GM21447 (cell line): Measurements from ENCODE around the gene TRIM22.
"Not testable (repeated sequence)": the region's sequence is repeated elsewhere in the genome, so short reads cannot be mapped to it uniquely, and the experiment has no call there.

Experiments used
- ATAC-seq: cut with Tn5 transposase; IDR thresholded peaks from one replicate; pipeline ENCODE4 v1.9.1; 2021; ENCODE audit not compliant: unreplicated experiment

Gene TRIM22, protein sequence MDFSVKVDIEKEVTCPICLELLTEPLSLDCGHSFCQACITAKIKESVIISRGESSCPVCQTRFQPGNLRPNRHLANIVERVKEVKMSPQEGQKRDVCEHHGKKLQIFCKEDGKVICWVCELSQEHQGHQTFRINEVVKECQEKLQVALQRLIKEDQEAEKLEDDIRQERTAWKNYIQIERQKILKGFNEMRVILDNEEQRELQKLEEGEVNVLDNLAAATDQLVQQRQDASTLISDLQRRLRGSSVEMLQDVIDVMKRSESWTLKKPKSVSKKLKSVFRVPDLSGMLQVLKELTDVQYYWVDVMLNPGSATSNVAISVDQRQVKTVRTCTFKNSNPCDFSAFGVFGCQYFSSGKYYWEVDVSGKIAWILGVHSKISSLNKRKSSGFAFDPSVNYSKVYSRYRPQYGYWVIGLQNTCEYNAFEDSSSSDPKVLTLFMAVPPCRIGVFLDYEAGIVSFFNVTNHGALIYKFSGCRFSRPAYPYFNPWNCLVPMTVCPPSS

DNA sequence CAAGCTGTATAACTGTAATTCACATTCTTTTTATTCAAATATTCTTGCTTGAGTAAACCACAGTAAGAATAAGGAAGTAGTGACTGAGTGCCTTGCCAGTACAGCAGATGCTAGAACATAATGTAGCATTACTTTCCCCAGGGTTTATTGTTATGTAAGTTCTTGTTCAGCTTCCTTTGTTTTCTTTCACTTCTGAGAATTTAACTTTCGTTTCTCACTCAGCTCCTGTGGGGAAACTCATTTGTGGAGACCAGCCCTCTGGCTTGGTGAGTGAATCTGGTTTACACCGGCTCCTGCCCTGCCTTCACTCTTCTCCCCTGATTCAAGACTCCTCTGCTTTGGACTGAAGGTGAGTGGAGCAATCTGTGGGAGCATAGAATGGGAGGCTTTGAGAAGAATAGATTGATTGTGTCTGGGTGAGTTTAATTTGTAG lies at the start of gene TRIM22:
Gene TRIM22 (plus strand): TSS at position 240 of the 433 bp plus-strand sequence. CDS start 6,443 bp downstream, outside the sequence.
- ATAC-seq: peak; percentile 70

DNA sequence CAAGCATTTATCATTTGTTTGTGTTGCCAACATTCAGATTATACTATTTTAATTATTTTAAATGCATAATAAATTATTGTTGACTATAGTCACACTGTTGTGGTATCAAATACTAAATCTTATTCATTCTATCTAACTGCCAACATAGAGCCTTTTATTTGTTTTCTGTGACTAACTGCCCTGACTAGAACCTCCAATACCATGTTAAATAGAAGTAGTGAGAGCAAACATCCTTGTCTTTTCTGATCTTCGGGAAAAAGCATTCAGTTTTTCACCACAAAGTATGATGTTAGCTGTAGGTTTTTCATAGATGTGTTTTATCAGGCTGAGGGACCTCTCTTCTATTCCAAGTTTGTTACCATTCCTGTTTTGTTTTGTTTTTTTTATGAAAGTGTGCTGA lies 49.6 kb upstream of the TRIM22 start:
- ATAC-seq: no peak

DNA sequence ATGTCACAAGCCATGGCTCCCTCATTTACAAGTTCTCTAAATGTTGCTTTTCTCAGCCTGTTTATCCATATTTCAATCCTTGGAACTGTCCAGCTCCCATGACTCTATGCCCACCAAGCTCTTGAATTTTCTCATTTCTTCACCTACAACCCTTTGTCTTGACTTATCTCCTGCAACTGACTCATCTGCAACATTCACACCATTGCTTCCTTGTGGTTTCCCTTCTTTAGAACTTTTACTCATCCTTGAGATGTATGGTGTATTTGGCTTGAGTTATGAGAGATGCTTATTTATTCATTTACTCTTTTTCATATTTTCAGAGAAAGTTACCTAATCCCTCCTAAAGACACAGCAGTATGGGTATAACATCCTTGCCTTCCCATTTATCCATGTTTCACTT lies 46.0 kb upstream of the TRIM22 start:
- ATAC-seq: no peak

DNA sequence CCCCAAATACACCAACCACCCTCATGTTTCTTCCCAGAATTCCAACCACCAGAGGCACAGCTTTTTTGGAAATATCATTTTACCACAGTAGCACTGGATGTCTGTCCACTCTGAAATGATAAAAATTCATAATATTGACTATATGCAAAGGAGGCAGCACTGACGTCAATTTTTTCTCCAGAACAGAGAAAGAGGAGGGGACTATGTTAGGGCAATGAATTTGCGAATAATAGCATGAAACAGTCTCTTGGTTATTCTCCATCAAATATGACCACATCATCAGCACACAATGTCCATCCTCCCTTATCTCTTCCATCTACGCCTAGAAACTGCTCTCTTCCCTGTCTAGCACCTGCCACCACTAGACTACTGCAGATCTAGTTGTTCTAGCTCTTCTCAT lies 43.5 kb upstream of the TRIM22 start:
- ATAC-seq: no peak

DNA sequence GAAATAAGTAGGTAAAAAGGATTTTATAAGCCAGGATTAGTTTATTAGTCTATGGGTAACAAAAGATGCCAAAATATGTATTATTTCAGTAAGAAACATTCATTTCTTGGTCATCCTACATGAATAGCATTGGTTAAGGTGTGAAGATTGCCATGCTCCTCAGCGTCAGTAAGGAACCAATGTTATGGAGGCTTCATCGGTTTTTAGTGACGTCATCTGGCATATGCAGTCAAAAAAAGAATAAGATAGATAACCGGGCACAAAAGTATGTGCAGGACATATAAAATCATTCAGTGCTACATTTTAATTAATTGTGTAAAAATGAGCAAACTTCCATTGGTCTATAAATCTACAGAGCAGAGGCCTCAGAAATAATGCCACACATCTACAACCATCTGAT lies 34.1 kb upstream of the TRIM22 start:
- no peak for ATAC-seq

DNA sequence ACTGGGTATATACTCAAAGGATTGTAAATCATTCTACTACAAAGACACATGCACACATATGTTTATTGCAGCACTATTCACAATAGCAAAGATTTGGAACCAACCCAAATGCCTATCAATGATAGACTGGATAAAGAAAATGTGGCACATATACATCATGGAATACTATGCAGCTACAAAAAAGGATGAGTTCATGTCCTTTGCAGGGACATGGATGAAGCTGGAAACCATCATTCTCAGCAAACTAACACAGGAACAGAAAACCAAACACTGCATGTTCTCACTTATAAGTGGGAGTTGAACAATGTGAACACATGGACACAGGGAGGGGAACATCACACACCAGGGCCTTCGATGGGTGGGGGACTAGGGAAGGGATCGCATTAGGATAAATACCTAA lies 32.6 kb upstream of the TRIM22 start:
- not testable (repeated sequence) for ATAC-seq

DNA sequence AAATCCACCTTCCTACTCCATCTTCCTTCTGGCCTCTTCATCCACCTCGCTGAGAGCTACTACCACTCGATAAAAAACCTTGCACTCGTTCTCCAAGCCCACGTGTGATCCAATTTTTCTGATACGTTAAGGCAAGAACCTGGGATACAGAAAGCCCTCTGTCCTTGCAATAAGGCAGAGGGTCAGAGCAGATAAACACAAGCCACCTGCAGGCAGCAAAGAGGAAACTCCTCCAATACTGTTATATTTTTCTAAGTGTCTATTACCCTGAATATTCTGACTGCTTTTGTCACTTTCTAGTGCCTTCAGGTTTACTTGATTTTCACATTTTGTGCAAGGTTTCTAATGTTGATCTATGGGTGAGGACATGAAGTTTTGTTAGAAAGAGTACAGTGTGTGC lies 31.3 kb upstream of the TRIM22 start:
- ATAC-seq: no peak

DNA sequence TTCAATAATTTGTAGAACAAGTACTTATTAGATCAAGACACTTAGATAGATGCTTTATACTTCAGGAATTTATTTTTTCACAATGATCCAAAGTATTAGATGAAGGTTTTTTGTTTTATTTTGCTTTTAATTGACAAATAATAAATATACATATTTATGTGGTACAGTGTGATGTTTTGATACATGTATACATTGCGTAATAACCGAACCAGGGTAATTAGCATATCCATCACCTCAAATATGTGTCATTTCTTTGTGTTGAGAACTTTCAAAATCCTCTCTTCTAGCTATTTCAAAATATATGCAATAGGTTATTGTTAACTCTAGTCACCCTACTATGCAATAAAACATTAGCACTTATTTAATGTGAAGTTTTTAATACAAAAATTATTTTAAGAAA lies 26.1 kb upstream of the TRIM22 start:
- no peak for ATAC-seq

DNA sequence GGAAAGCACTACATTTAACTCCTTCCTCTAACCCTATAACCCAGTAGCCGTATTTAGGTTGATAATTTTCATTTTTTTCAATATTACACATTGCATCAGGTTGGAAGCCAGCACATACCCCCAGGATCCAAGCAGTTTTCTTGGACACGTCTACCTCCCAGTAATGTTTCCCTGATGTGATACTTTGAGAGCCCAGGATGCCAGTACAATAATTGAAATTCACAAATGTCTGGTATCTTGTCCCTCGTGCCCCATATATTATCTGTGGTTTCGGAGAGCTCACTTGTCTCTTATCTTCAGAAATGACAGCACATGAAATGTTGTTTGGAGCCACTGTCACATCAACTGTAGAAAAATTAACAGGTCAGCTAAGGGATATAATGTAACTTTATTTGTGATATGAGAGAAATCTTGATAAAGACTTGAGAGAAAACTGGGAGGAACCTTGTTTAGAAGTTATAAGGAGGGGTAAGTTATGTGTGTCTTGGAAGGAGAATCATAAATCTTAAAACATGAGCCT lies 24.5 kb upstream of the TRIM22 start:
- no peak for ATAC-seq

DNA sequence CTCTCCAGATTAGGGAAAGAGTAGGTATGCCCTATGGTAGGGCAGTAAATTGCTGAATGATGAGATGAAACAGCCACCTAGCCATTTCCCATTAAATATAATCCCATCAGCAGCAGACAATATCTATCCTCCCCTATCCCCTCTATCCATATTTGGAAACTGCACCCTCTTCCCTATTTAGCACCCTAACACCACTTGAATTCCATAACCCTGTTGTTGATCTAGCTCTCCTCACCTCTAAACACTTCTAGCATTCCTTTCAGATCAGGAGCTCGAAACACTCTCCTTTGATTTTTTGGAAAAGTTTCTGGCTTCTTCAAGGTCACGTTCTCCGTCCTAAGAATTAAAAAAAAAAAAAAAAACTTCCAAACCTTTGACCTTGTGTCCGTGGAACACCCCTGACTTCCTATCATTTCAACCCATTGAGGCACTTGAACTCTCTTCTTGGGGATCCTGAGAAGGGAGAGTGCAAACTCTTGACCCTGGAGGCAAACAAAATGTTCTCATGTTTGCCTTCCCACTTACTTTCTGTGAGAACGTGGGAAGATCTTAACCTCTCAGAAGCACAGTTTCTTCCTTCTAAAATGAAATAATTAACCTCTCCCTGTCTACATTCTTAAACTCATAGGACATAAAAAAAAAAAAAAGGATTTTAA lies 23.7 kb upstream of the TRIM22 start:
- no peak for ATAC-seq

DNA sequence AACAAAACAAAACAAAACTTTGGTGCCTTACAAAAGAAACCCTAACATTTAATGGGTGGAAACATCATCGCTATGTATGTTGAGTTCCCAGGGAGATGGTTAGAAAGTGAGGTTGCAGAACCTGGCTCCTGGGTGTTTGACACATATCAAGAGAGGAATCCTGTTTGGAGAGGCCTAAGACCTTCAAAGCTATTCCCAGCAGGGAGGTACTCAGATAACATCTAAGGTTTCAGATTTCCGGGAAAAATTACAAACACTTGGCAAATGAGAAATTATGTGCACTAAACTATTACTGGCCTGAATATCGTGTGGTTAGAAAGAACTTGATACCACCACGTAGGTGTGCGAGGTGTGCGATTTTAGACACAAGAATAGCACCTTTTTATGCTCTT lies 23.2 kb upstream of the TRIM22 start:
- ATAC-seq: no peak

DNA sequence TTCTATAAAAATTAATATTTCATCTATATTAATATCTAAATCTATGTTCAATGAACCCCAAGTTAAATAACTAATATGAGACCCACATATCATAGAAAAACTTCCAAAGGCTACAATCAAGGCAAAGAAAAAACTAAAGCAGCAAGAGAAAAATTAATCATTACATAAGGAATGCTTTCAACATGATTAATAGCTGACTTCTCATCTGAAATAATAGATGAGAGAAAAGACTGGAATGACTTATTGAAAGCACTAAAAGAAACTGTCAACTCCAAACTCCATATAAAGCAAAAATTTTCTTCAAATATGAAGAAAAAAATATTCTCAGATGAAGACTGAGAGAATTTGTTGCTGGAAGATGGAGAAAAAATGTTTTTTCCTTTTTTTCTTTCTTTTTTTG lies 17.8 kb upstream of the TRIM22 start:
- no peak for ATAC-seq

DNA sequence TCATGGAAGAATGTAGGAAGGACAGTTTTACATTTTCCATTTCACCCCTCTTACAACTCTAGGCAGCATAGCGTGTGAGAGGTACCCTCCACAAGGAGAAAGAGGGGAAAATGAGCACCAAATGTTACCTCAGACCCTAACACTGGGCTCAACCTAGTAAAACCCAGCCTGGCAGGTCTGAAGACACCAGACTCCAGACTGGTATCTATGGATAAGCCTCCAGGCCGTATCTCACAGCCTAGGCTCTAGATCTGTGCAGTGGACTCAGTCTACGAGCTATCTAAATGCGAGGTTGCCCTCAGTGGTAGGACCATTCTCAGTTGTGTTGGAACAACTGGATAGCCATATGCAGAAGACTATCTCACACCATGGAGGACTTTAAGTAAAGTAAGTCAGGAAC lies 15.2 kb upstream of the TRIM22 start:
- ATAC-seq: no peak

DNA sequence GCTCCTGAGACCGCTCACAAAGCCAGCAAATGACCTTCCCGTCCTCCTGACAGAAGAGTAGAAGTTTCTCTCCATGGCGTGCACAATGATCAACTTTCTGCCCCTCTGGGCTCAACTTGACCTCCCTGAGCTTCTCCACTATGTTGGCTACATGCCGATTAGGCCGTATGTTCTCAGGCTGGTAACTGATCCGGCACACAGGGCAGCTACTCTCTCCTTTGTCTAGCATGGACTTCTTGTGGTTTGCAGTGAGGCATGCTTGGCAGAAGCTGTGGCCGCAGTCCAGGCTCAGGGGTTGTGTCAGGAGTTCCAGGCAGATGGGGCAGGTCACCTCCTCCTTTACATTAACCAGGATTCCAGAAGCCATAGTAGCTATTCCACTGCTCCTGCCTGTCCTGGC lies 9.8 kb upstream of the TRIM22 start:
- ATAC-seq: no peak

DNA sequence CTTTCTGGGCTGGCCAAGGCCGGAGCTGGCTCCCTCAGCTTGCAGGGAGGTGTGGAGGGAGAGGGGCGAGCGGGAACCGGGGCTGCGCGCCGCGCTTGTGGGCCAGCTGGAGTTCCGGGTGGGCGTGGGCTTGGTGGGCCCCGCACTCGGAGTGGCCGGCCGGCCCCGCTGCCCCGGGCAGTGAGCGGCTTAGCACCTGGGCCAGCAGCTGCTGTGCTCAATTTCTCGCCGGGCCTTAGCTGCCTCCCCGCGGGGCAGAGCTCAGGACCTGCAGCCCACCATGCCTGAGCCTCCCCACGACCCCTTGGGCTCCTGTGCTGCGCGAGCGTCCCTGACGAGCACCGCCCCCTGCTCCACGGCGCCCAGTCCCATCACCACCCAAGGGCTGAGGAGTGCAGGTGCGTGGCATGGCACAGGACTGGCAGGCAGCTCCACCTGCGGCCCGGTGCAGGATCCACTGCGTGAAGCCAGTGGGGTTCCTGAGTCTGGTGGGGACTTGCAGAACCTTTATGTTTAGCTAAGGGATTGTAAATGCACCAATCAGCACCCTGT lies 6.6 kb upstream of the TRIM22 start:
- not testable (repeated sequence) for ATAC-seq

DNA sequence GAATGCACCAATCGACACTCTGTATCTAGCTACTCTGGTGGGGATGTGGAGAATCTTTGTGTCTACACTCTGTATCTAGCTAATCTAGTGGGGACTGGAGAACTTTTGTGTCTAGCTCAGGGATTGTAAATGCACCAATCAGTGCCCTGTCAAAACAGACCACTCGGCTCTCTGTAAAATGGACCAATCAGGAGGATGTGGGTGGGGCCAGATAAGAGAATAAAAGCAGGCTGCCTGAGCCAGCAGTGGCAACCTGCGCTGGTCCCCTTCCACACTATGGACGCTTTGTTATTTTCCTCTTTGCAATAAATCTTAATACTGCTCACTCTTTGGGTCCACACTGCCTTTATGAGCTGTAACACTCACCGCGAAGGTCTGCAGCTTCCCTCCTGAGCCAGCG lies 6.0 kb upstream of the TRIM22 start:
- ATAC-seq: not testable (repeated sequence)

DNA sequence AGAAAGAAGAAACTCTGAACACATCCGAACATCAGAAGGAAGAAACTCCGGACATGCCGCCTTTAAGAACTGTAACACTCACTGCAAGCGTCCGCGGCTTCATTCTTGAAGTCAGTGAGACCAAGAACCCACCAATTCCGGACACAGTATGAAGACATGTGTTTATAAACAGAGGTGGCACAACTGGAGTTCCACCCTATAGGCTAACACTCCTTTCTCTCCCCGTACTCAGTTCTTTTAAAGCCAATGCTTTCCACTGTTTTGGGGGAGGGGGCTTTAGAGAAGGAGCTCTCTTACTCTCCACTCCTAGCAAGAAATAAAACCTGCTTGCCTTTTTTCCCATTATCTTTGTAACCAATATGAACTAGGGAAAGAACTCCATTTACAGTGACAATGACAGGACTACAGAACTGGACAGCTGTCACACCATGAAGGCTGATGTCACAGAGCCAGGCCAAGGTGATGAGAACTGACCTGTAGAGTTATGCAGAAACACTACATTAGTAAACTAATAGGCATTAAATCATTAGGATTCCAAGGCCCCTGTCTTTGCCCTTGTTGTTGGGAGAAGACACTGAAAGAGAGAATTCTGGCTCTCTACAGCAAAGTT lies 5.4 kb upstream of the TRIM22 start:
- ATAC-seq: peak; percentile 5

DNA sequence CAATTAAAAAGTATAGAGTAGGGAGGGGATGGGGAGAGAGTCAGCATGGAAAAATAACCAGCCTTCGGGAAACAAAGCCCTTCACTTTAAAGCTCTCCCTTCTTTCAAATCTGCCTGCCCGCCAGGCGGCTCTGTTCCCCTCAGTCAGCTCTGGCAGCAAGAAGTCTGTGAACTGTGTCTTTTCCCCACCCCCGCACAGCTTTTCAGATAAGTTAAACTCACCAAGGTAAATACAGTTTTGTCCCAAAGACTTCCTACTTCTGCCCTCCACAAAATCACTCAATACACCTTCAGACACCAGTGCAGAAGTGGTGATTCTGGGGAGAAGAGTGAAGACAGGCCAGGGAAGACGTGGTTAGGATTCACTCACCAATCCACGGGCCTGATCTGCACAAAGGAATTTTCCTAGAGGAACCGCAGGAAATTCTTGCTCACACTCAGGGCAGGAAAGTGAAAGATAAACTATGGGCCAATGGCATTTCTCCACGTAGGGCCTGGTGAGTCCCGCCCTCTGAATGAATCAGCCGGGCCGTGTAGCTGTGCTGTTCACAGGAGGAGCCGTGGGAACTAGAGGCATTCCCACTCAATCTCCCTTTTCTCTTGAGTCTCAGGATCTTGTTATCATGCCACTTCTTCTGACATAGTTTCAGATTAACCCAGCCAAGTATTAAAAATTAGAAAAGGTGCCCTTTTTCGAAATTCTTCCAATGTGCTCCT lies 4.8 kb upstream of the TRIM22 start, which contains the start of gene TRIM5:
Gene TRIM5 (minus strand): TSS at position 429 of the 717 bp plus-strand sequence. CDS start 4,897 bp downstream, outside the sequence.
- ATAC-seq: peak; percentile 74

DNA sequence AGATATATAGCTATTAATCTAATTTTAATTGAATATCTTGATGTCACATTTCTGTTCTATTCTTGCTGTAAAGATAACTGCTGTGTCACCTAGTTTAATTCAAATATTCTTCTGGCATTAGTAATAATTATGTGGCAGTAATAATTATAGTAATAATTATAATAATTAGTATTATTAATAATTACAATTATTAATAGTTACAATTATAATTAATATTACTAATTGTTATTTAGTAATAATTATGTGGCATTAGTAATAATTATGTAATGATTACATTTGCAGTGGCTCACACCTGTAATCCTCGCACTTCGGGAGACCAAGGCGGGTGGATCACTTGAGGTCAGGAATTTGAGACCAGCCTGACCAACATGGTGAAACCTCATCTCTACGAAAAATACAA lies 3.2 kb upstream of the TRIM22 start:
- ATAC-seq: no peak

DNA sequence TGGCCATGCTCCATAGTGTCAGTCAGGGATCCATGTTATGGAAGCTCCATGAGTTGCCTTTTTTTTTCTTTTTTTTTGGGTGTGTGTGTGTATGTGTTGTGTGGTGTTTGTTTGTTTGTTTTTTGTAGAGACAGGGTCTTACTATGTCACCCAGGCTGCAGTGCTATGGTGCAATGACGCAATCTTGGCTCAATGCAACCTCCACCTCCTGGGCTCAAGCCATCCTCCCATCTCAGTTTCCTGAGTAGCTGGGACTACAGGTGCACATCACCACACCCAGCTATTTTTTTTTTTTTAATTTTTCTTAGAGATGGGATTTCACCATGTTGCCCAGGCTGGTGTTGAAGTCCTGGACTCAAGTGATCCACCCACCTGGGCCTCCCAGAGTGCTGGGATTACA lies 1.1 kb upstream of the TRIM22 start:
- no peak for ATAC-seq

DNA sequence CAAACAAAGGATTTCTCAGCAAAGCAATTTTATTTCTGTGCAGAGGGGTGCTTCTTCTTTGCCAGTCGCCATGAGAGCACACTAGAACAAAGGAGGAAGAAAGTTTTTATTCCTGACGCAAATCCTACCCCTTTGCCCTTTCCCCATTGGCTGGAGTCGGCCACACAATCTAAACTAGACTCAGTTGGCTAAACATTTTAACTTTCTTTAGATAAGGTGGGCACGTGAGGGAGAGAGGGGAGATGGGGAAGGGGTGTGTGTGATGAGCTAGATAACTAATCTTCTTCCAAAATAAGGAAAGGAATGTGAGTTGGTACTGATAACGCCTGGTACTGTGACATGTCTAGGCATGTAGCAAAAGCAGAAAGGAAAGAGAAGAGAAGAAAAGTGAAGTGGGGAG lies 626 bp downstream of the TRIM22 start:
- ATAC-seq: no peak
